ENCODE results near the gene DUSP5. TPM values are rescaled to one million over a fixed set of nuclear protein-coding genes. Genes with fewer than 3 reads are reported as not detected.

Gene DUSP5
- total and polyA plus RNA-seq, 10 of the 15 experiments (the other 5 are each of a cell fraction or from before 2014, with no cell fraction given), result 2.1 to 95.9 (median 23.4) TPM

- ChIA-PET SMC1A (ENCODE audit: uncharacterized antibody, unreplicated experiment) (interaction anchor here (0.9 to 8.8 kb wide), 13 partner anchors 10 to 222 kb away, joined by 3 to 54 read pairs (median 5); no protein-coding TSS in a partner anchor), RAD21 (ENCODE audit: unreplicated experiment) (interaction anchor here (0.6 to 7.1 kb wide), 12 partner anchors 9 to 232 kb away, joined by 3 to 34 read pairs (median 6); partner anchors contain the start of gene SMNDC1), CTCF (interaction anchor here (0.9 to 10.7 kb wide), 6 partner anchors 14 to 230 kb away, joined by 3 to 85 read pairs (median 4); no protein-coding TSS in a partner anchor), POLR2A (interaction anchor here (0.5 to 3.2 kb wide), 4 partner anchors 32 to 210 kb away, joined by 3 to 15 read pairs (median 4); no protein-coding TSS in a partner anchor)
- Histone ChIP-seq H4K20me1 (ENCODE audit: control insufficient read depth, insufficient read depth) (no peaks in the 10 kb centered on the region), H3K36me3 (ENCODE audit: control insufficient read depth in 2 of 2, insufficient read depth in 2 of 2, low read length in 1 of 2) (no peaks in the 10 kb centered on the region), H3K27me3 (replicated peaks in 1 of 2; ENCODE audit: control insufficient read depth in 2 of 2, insufficient read depth in 2 of 2, low read length in 1 of 2) (no peaks in the 10 kb centered on the region), H3K9ac (ENCODE audit: control insufficient read depth, insufficient read depth, low read length) (peak overlapping the region; percentile 45; the same call in 1 of the 2 replicates), H3K27ac (ENCODE audit: control insufficient read depth, insufficient read depth) (peak overlapping the region; percentile 67), H3K79me2 (ENCODE audit: control insufficient read depth, insufficient read depth, low read length) (no peaks in the 10 kb centered on the region), H2AFZ (ENCODE audit: control insufficient read depth, low read depth, low read length) (peak overlapping the region; percentile 66), H3K4me2 (ENCODE audit: control insufficient read depth, insufficient read depth) (peak overlapping the region; percentile 87), H3K4me1 (ENCODE audit: control insufficient read depth, insufficient read depth, low read length) (peaks cover 29% of the 10 kb centered on the region), H3K4me3 (no peak overlapping the region; the same call in 1 of the 2 replicates), H3K9me3 (replicated peaks; ENCODE audit: control insufficient read depth, insufficient read depth, low read length) (no peaks in the 10 kb centered on the region)
- ATAC-seq (peak; percentile 91), DNase-seq (ENCODE audit: low read depth, low spot score) (peak; percentile 87), FAIRE-seq (peak; percentile 84)
- in situ Hi-C loops (cut with MboI), result no loop called here
- BruUV-seq (replicated peaks), result no TSS peak
- WGBS (ENCODE audit: insufficient coverage, insufficient replicate concordance, low lambda C conversion rate, missing lambda C conversion rate), result 2% methylated on average over 12 of the region's 12 CpGs
- intact Hi-C loops (cut with micrococcal nuclease; ENCODE audit: unreplicated experiment), result loop anchor here (1.0 to 5.0 kb wide), 4 partner anchors 33 to 179 kb away; no protein-coding TSS in a partner anchor
- no peak for TF ChIP-seq HDGF (IDR thresholded peaks at IDR 0.05)
- TF ChIP-seq SUPT20H (IDR thresholded peaks at IDR 0.05; ENCODE audit: borderline replicate concordance, control insufficient read depth, low read depth, low read length), result no peak
- peak; percentile 96 for TF ChIP-seq DPF2 (IDR thresholded peaks at IDR 0.05)
- peak; percentile 65; the same call in 1 of the 2 replicates for TF ChIP-seq CHD2 (IDR thresholded peaks at IDR 0.05; ENCODE audit: borderline replicate concordance, low read depth, low read length)
- TF ChIP-seq, protein P1, sequence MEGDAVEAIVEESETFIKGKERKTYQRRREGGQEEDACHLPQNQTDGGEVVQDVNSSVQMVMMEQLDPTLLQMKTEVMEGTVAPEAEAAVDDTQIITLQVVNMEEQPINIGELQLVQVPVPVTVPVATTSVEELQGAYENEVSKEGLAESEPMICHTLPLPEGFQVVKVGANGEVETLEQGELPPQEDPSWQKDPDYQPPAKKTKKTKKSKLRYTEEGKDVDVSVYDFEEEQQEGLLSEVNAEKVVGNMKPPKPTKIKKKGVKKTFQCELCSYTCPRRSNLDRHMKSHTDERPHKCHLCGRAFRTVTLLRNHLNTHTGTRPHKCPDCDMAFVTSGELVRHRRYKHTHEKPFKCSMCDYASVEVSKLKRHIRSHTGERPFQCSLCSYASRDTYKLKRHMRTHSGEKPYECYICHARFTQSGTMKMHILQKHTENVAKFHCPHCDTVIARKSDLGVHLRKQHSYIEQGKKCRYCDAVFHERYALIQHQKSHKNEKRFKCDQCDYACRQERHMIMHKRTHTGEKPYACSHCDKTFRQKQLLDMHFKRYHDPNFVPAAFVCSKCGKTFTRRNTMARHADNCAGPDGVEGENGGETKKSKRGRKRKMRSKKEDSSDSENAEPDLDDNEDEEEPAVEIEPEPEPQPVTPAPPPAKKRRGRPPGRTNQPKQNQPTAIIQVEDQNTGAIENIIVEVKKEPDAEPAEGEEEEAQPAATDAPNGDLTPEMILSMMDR (IDR thresholded peaks at IDR 0.05 in 2 of 3, conservative IDR thresholded peaks at IDR 0.05 in 1 of 3; ENCODE audit: control insufficient read depth in 2 of 3, extremely low read depth in 1 of 3, insufficient read depth in 1 of 3, low read depth in 3 of 3, low read length in 3 of 3), result peak; percentile 28 to 48 (median 37); a peak in 4 of 6 replicates
- TF ChIP-seq ZNF622 (IDR thresholded peaks at IDR 0.05), result no peak
- no peak for TF ChIP-seq CEBPZ (IDR thresholded peaks at IDR 0.05; ENCODE audit: low read depth, low read length)
- TF ChIP-seq PML (IDR thresholded peaks at IDR 0.05; ENCODE audit: low read length), result peak; percentile 80
- TF ChIP-seq SREBF2 (IDR thresholded peaks at IDR 0.05; ENCODE audit: low read length), result no peak
- TF ChIP-seq IKZF2 (IDR thresholded peaks at IDR 0.05), result peak; percentile 99
- no peak for TF ChIP-seq MEF2A (IDR thresholded peaks at IDR 0.05; ENCODE audit: insufficient read depth, low read depth, low read length)
- TF ChIP-seq NR2C2 (IDR thresholded peaks at IDR 0.05; ENCODE audit: borderline replicate concordance, control insufficient read depth, insufficient read length, low read depth), result no peak
- TF ChIP-seq SMARCA5 (IDR thresholded peaks at IDR 0.05), result 0 out of 2 replicates have a peak, but pooled peaks have one; percentile 55
Observed at GRCh38 chr10:110535958-110536891, 38.5 kb downstream of the DUSP5 start.
